Measurements from ENCODE around the gene SORCS2.

Gene SORCS2

GRCh38 chr4:7309181-7309580 lies 116.8 kb downstream of the SORCS2 start:
- no peak for TF ChIP-seq CTCF (IDR thresholded peaks at IDR 0.05; ENCODE audit: low read depth, low read length)
- no peak for DNase-seq
- no peaks in the 10 kb centered on the region for H3K9me3 ChIP-seq
- H3K4me1 ChIP-seq = no peaks in the 10 kb centered on the region
- no peaks in the 10 kb centered on the region for H3K27me3 ChIP-seq
- no peaks in the 10 kb centered on the region for H3K36me3 ChIP-seq
- no peak overlapping the region for H3K4me3 ChIP-seq (ENCODE audit: low read depth, low read length)

GRCh38 chr4:7309636-7310390 lies 117.5 kb downstream of the SORCS2 start:
- no peak for DNase-seq
- no peaks in the 10 kb centered on the region for H3K36me3 ChIP-seq
- H3K4me3 ChIP-seq (ENCODE audit: low read depth, low read length) = no peak overlapping the region
- no peaks in the 10 kb centered on the region for H3K27me3 ChIP-seq
- no peaks in the 10 kb centered on the region for H3K4me1 ChIP-seq
- TF ChIP-seq CTCF (IDR thresholded peaks at IDR 0.05; ENCODE audit: low read depth, low read length) = no peak
- no peaks in the 10 kb centered on the region for H3K9me3 ChIP-seq

GRCh38 chr4:7310451-7310850 lies 118.1 kb downstream of the SORCS2 start:
- no peak for TF ChIP-seq CTCF (IDR thresholded peaks at IDR 0.05; ENCODE audit: low read depth, low read length)
- H3K9me3 ChIP-seq = no peaks in the 10 kb centered on the region
- H3K36me3 ChIP-seq = no peaks in the 10 kb centered on the region
- no peaks in the 10 kb centered on the region for H3K4me1 ChIP-seq
- no peak overlapping the region for H3K4me3 ChIP-seq (ENCODE audit: low read depth, low read length)
- H3K27me3 ChIP-seq = no peaks in the 10 kb centered on the region
- no peak for DNase-seq

- Histone ChIP-seq H3K27me3 (no peaks in the 10 kb centered on the region), H3K9me3 (no peaks in the 10 kb centered on the region), H3K4me1 (no peaks in the 10 kb centered on the region), H3K36me3 (no peaks in the 10 kb centered on the region), H3K4me3 (ENCODE audit: low read depth, low read length) (no peak overlapping the region)
- no peak for TF ChIP-seq CTCF (IDR thresholded peaks at IDR 0.05; ENCODE audit: low read depth, low read length)
- no peak for DNase-seq
Measured at GRCh38 chr4:7311205-7311604, 118.9 kb downstream of the SORCS2 start.

- Histone ChIP-seq H3K9me3 (no peaks in the 10 kb centered on the region), H3K4me1 (no peaks in the 10 kb centered on the region), H3K27me3 (no peaks in the 10 kb centered on the region), H3K4me3 (ENCODE audit: low read depth, low read length) (no peak overlapping the region), H3K36me3 (no peaks in the 10 kb centered on the region)
- DNase-seq = no peak
- TF ChIP-seq CTCF (IDR thresholded peaks at IDR 0.05; ENCODE audit: low read depth, low read length) = no peak
Measured at GRCh38 chr4:7312691-7313090, 120.4 kb downstream of the SORCS2 start.

GRCh38 chr4:7313347-7313811 lies 121.0 kb downstream of the SORCS2 start:
- Histone ChIP-seq H3K9me3 (no peaks in the 10 kb centered on the region), H3K27me3 (no peaks in the 10 kb centered on the region), H3K4me1 (no peaks in the 10 kb centered on the region), H3K4me3 (ENCODE audit: low read depth, low read length) (no peak overlapping the region), H3K36me3 (no peaks in the 10 kb centered on the region)
- no peak for DNase-seq
- no peak for TF ChIP-seq CTCF (IDR thresholded peaks at IDR 0.05; ENCODE audit: low read depth, low read length)

All from BE2C (cell line).